GM12891 (cell line): ENCODE data around the gene ZNF786.

ENCODE experiments used
- POLR2A ChIP-seq: IDR thresholded peaks from 2 replicates; pipeline ENCODE4 v1.6.1; 2011; ENCODE audit warnings: low read depth, low read length, control low read depth
- POLR2AphosphoS5 ChIP-seq: IDR thresholded peaks from 2 replicates; pipeline ENCODE4 v1.6.1; 2011; ENCODE audit warnings: low read depth, low read length, control low read depth

GRCh38 chr7:149046416-149046815 lies 44.1 kb downstream of the ZNF786 start:
- TF ChIP-seq POLR2A, result no peak
- TF ChIP-seq POLR2AphosphoS5, result no peak
